ENCODE measurements around the gene IQCE. TPM values are rescaled to one million over a fixed set of nuclear protein-coding genes. Genes with fewer than 3 reads are reported as not detected.

IQCE gene
- total and polyA plus RNA-seq, 2 experiments from 2014 or later = 18.0 to 41.4 TPM

DNA sequence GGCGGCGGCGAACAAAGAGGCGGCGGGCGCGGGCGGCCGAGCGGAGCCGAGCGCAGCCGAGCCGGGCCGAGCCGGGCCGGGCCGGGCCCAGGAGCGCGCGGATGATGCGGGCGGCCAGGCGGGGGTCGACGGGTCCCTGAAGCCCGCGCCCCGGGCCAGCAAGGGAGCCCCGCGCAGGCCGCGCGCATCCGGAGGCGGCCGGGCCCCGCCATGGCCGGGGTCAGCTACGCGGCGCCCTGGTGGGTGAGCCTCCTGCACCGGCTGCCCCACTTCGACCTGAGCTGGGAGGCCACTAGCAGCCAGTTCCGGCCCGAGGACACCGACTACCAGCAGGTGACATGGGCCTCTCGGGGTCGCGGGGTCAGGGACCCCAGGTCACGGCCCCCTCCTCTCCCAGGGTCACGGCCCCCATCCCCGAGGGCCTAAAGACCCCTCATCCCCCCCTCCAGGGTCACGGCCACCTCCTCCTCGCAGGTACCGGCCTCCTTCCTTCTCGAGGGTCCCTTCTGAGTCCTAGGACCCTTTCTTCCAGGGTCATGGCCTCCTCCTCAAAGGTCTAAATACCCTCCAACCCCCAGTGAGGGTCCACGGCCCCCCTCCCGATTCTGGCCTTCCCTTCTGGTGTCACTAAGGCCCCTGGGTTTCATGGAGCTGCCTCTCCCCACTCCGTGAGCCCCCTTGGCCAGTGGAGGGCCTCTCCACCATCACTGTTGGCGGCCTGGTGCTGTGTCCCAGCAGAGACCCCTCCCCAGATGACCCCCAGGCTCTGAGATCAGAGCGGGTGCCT, 73.4 kb downstream of the IQCE start, which contains the start of gene TTYH3:
TTYH3 (plus strand) TSS at position 41 of the 787 bp plus-strand sequence; CDS start at position 211, 170 bp downstream.
- H3K27ac ChIP-seq = peak within 1 kb of the TSS; percentile 80
- no peaks in the 10 kb centered on the region for H3K27me3 ChIP-seq
- H3K4me3 ChIP-seq = peak within 1 kb of the TSS; percentile 96
- no peaks in the 10 kb centered on the region for H3K36me3 ChIP-seq
- no peak for DNase-seq (ENCODE audit: low read depth in 1 of 2, low spot score in 1 of 2)
- H3K4me1 ChIP-seq (ENCODE audit: low read depth) = peaks cover 22% of the 10 kb centered on the region
- TF ChIP-seq, protein P1, sequence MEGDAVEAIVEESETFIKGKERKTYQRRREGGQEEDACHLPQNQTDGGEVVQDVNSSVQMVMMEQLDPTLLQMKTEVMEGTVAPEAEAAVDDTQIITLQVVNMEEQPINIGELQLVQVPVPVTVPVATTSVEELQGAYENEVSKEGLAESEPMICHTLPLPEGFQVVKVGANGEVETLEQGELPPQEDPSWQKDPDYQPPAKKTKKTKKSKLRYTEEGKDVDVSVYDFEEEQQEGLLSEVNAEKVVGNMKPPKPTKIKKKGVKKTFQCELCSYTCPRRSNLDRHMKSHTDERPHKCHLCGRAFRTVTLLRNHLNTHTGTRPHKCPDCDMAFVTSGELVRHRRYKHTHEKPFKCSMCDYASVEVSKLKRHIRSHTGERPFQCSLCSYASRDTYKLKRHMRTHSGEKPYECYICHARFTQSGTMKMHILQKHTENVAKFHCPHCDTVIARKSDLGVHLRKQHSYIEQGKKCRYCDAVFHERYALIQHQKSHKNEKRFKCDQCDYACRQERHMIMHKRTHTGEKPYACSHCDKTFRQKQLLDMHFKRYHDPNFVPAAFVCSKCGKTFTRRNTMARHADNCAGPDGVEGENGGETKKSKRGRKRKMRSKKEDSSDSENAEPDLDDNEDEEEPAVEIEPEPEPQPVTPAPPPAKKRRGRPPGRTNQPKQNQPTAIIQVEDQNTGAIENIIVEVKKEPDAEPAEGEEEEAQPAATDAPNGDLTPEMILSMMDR (IDR thresholded peaks at IDR 0.05; ENCODE audit: low read depth, low read length) = no peak
- no peaks in the 10 kb centered on the region for H3K9me3 ChIP-seq (ENCODE audit: low read depth)

DNA sequence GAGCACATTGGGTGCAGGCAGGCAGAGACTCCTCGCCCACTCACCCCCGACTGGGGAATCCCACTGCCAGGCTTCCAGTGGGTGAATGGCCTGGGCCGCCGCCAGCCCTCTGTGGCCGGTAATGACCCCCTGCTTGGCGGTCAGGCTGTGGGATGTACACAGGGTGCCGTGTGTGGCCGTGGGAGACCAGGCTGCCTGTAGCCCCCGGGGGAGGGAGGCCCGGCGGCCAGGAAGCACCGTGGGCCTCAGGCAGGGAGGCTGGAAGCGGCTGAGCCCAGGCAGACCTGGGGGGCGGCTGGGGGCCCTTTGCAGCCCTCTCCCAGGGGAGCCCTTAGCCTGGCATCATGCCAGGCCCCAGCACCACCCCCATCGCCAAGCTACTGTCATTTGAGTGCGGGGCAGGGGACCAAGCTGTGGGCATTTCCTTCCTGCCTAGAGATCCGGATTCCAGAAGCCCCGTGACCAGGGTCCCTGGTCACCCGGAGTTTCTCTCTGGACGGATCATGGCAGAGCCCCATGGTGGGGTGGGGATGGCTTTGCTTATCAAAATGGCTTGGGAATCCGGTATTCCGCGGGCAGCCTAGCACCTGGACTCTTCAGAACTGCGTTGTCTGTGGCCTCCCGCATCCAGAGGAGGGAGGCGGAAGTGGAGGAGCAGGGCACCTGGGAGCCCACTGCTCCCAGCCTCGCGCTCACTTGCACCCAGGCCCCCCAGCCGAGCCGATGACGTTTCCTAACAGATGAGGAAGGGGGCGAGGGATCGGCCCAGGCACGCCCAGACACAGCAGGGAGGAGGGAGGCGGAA, 74.2 kb downstream of the IQCE start:
- H3K4me3 ChIP-seq = peak overlapping the region; percentile 96
- peaks cover 30% of the 10 kb centered on the region for H3K4me1 ChIP-seq (ENCODE audit: low read depth)
- TF ChIP-seq, protein P1 (IDR thresholded peaks at IDR 0.05; ENCODE audit: low read depth, low read length) = no peak
- H3K36me3 ChIP-seq = no peaks in the 10 kb centered on the region
- H3K9me3 ChIP-seq (ENCODE audit: low read depth) = no peaks in the 10 kb centered on the region
- peak overlapping the region; percentile 80 for H3K27ac ChIP-seq
- no peaks in the 10 kb centered on the region for H3K27me3 ChIP-seq
- DNase-seq (ENCODE audit: low read depth in 1 of 2, low spot score in 1 of 2) = peak; percentile 67 to 75

DNA sequence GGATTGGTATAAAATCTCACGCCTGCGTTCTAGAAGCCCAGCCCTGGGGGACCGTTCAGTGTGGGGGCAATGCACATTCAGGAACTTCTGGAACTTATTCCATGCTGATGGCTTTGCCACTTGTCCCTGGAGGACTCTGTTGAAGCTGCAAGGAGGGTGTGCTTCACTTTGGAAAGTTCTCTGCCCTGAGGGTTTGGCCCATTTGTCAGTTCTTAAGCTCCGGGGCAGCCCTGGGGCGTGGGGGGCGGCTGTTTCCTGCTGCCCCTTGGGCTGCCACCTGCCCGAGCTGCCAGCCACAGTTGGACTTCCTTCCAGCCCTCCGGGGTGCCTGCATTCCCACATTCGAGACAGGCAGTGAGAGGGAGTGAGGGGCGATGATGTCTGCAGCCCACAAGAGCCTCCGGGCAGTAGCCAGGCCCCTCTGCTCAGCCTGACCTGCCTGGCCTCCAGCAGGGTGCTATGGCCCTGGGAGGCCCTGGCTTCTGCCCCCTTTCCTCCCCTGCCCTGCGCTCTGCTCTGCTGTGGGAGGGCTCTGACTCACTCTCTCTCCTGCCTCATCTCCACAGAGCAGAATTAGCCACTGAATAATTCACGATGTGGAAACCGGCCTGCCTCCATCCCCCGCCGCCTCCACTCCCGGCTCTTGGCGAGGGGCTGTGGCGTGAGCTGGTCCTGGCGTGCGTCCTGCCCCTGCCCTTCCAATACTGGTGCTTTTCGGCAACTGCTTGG, 74.9 kb downstream of the IQCE start:
- peak in 1 of 2 donors; percentile 90 for DNase-seq (ENCODE audit: low read depth in 1 of 2, low spot score in 1 of 2)
- H3K4me1 ChIP-seq (ENCODE audit: low read depth) = peaks cover 37% of the 10 kb centered on the region
- H3K27ac ChIP-seq = peak overlapping the region; percentile 80

DNA sequence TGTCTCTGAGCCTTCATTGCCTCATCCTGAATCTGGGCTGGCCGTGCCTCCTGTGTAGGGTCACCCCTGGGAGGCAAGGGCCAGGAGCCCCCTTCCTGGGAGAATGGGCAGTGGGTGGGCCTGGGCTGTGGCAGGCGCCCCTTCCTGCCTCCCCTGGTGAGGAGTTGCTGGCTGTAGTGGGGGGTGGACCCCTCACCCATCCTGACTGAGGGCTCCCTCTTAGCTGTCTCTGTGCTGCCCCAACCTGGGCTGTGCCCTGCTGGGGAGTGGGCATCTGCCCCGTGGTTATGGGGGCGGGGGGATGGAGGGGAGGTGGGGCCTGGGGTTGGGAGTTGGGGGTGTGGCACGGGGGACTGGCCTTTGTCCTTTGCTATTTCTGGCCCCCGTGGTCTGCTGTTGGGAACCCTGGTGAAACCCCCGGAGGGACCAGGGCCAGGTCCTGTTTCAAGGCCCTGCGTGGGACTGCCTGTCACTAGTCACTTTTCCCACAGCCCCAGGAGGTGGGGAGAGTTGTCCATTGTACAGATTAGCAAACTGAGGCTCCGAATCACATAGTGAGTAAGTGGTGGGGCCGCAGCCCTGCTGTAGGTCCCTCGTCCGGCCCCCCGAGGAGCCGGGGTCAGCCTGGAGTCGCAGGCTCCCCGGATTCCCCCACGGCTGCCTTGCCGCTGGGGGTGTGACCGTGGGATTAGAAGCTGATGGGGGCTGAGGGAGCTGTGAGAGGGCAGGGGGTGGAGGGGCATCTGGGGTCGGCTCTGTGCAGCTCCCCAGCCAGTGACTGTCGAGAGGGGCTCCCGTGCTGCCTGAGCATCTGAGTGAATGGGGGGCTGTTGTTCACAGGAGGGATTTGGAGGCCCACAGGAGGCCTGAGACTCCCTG, 75.7 kb downstream of the IQCE start:
- H3K4me1 ChIP-seq (ENCODE audit: low read depth) = peaks cover 38% of the 10 kb centered on the region
- TF ChIP-seq, protein P1 (IDR thresholded peaks at IDR 0.05; ENCODE audit: low read depth, low read length) = no peak
- H3K27me3 ChIP-seq = no peaks in the 10 kb centered on the region
- no peak for DNase-seq (ENCODE audit: low read depth in 1 of 2, low spot score in 1 of 2)
- peak overlapping the region; percentile 80 for H3K27ac ChIP-seq
- no peaks in the 10 kb centered on the region for H3K9me3 ChIP-seq (ENCODE audit: low read depth)
- H3K36me3 ChIP-seq = no peaks in the 10 kb centered on the region
- peak overlapping the region; percentile 96 for H3K4me3 ChIP-seq

More for the DNA sequence above, 74.9 kb downstream of the IQCE start:
- H3K36me3 ChIP-seq = no peaks in the 10 kb centered on the region
- H3K9me3 ChIP-seq (ENCODE audit: low read depth) = no peaks in the 10 kb centered on the region
- no peaks in the 10 kb centered on the region for H3K27me3 ChIP-seq
- TF ChIP-seq, protein P1 (IDR thresholded peaks at IDR 0.05; ENCODE audit: low read depth, low read length) = no peak
- peak overlapping the region; percentile 96 for H3K4me3 ChIP-seq

Measured in cardiac muscle cell (in vitro differentiated cells and primary cell).